Retina (tissue), 1 donor: ENCODE measurements around the gene ZNF280D.

Experiments
- DNase-seq: peaks from one replicate; pipeline ENCODE4 v3.0.0-alpha.2; 2016

The ZNF280D gene

GRCh38 chr15:56744701-56745683 is 11.7 kb upstream of the ZNF280D start:
- no peak for DNase-seq

GRCh38 chr15:56741541-56741940 is 8.2 kb upstream of the ZNF280D start:
- no peak for DNase-seq

GRCh38 chr15:56739964-56740640 is 6.8 kb upstream of the ZNF280D start:
- no peak for DNase-seq

GRCh38 chr15:56739474-56739873 is 6.2 kb upstream of the ZNF280D start:
- no peak for DNase-seq

- no peak for DNase-seq
Observed at GRCh38 chr15:56737791-56738190, 4.5 kb upstream of the ZNF280D start.

- DNase-seq: no peak
Observed at GRCh38 chr15:56736881-56737707, 3.8 kb upstream of the ZNF280D start.

GRCh38 chr15:56736308-56736707 is 3.0 kb upstream of the ZNF280D start:
- DNase-seq: no peak

- no peak for DNase-seq
Observed at GRCh38 chr15:56735589-56735988, 2.3 kb upstream of the ZNF280D start.

- no peak for DNase-seq
Observed at GRCh38 chr15:56734013-56734635, 815 bp upstream of the ZNF280D start.

- no peak for DNase-seq
Observed at GRCh38 chr15:56732886-56733135, 498 bp downstream of the ZNF280D start.

GRCh38 chr15:56732135-56732885 is 999 bp downstream of the ZNF280D start:
- DNase-seq: peak; percentile 63

GRCh38 chr15:56731548-56731947 is 1.8 kb downstream of the ZNF280D start:
- DNase-seq: no peak

- DNase-seq: no peak
Observed at GRCh38 chr15:56729561-56729960, 3.7 kb downstream of the ZNF280D start.

- no peak for DNase-seq
Observed at GRCh38 chr15:56725386-56725785, 7.9 kb downstream of the ZNF280D start.

GRCh38 chr15:56724232-56724631 is 9.1 kb downstream of the ZNF280D start:
- DNase-seq: no peak

- no peak for DNase-seq
Observed at GRCh38 chr15:56723787-56724186, 9.5 kb downstream of the ZNF280D start.

- no peak for DNase-seq
Observed at GRCh38 chr15:56719774-56720555, 13.3 kb downstream of the ZNF280D start.

- no peak for DNase-seq
Observed at GRCh38 chr15:56719021-56719612, 14.2 kb downstream of the ZNF280D start.

GRCh38 chr15:56718560-56718959 is 14.7 kb downstream of the ZNF280D start:
- no peak for DNase-seq

- no peak for DNase-seq
Observed at GRCh38 chr15:56716334-56716733, 17.0 kb downstream of the ZNF280D start.

- DNase-seq: no peak
Observed at GRCh38 chr15:56715220-56715619, 18.1 kb downstream of the ZNF280D start.
